Measurements from ENCODE around the gene KCTD19.

KCTD19 gene

DNA sequence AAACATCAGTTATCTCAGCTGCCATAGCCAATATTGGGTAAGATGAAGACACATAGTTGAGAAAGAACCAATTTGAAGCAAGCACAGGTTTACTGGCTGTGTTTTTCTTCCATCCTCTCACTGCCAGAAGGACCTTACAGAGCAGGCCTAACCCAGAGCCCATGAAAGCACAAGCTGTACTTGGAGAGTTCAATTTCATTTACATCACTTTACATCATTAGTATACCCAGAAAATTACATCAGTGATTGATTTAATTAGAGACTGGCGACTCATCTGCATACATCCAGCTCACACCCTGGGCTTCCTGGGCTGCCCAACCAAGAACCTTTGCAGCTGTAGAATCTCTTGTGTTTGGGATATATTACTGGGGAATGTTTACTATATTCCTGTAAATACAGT is 23.8 kb upstream of the KCTD19 start:
- TF ChIP-seq Cebpa-rat (IDR thresholded peaks at IDR 0.05): no peak
- Histone ChIP-seq H3K4me1 (no peaks in the 10 kb centered on the region), H3K4me3 (no peak overlapping the region), H3K9me3 (no peaks in the 10 kb centered on the region), H3K9ac (no peak overlapping the region), H3K27me3 (no peaks in the 10 kb centered on the region), H3K27ac (no peak overlapping the region), H4K20me1 (no peaks in the 10 kb centered on the region), H3K4me2 (no peak overlapping the region), H3K36me3 (no peaks in the 10 kb centered on the region)

DNA sequence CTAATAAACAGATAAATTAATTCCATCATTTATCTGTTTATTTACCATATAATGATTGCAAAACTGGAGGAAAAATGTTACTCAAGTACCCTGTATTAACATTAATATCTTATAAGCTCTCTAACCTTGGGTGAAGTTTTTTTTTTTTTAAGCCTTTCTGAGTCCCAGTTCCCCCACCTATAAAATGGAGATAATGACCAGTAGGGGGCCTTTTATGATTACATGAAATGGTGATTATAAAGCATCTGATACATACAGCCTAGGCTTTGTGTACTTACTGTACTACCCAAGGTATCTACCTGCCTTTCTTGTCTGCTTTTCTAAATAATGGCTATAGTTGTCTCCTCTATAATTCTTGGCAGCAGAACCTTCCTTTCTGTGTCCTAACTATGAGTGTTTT is 22.6 kb upstream of the KCTD19 start:
- Histone ChIP-seq H3K4me1 (no peaks in the 10 kb centered on the region), H3K27ac (no peak overlapping the region), H3K36me3 (no peaks in the 10 kb centered on the region), H3K4me2 (no peak overlapping the region), H3K27me3 (no peaks in the 10 kb centered on the region), H3K9ac (no peak overlapping the region), H3K4me3 (no peak overlapping the region), H3K9me3 (no peaks in the 10 kb centered on the region), H4K20me1 (no peaks in the 10 kb centered on the region)
- TF ChIP-seq Cebpa-rat (IDR thresholded peaks at IDR 0.05): no peak

DNA sequence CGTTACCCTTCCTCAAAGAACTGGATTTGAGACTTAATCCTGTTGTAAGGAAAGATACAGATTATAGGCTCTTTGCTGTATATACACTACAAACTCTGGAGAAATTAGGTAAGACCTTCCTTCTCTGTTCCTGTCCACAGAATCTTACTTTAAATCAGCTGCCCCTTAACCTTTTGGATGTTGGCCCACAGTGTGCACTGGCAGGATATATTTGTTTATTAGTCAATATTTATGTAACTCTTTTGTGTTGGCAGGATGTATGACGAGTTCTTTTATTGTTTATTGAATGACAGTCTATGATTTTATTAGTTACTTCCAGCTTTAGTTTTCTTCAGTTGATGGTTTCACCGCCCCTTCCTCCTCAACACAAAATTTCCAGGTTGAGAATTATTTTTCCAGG is 19.8 kb upstream of the KCTD19 start:
- Histone ChIP-seq H3K36me3 (no peaks in the 10 kb centered on the region), H3K4me3 (no peak overlapping the region), H3K4me2 (no peak overlapping the region), H3K9ac (no peak overlapping the region), H3K27me3 (no peaks in the 10 kb centered on the region), H3K27ac (no peak overlapping the region), H3K4me1 (no peaks in the 10 kb centered on the region), H3K9me3 (no peaks in the 10 kb centered on the region), H4K20me1 (no peaks in the 10 kb centered on the region)
- no peak for TF ChIP-seq Cebpa-rat (IDR thresholded peaks at IDR 0.05)

DNA sequence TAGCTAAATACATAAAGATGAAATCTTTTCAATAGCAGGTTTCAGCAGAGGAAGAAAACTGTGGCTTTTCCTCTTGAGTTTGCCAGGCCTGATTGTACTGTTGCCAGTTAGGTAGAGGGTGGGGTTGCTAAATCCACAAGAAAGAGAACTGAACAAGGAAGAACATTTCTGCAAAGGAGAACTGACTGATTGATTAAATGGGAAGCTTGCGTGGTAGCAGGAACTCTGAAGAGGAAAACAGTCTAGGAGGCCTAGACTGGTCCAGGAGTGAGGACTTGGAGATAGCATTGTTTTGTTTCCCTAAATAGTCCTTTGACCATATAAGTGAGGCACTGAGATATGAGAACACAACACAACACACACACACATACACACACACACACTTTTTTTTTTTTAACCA is 18.9 kb upstream of the KCTD19 start:
- Histone ChIP-seq H3K36me3 (no peaks in the 10 kb centered on the region), H3K27ac (no peak overlapping the region), H4K20me1 (no peaks in the 10 kb centered on the region), H3K27me3 (no peaks in the 10 kb centered on the region), H3K9me3 (no peaks in the 10 kb centered on the region), H3K4me2 (no peak overlapping the region), H3K4me1 (no peaks in the 10 kb centered on the region), H3K4me3 (no peak overlapping the region), H3K9ac (no peak overlapping the region)
- no peak for TF ChIP-seq Cebpa-rat (IDR thresholded peaks at IDR 0.05)

DNA sequence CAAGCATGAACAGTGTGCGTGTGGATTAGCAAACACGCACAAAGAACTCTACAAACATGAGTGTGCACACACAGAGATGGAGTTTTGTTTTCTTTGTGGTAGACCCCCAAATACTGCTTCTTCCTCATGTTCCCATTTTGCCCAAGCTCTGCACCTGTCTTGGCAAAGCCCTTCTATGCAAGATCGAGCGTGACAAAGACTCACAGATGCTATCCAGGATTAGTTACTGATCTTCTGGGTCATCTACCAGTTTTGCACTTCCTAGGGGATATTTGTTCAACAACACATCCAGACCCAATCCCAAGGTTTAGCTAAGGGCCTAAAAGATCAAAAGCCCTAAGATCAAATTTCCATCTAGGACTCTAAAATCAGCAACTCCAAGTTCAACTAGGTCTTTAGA is 16.1 kb upstream of the KCTD19 start:
- no peak for TF ChIP-seq Cebpa-rat (IDR thresholded peaks at IDR 0.05)
- no peak overlapping the region for H3K4me2 ChIP-seq
- H3K4me1 ChIP-seq: no peaks in the 10 kb centered on the region
- H3K9ac ChIP-seq: no peak overlapping the region
- H4K20me1 ChIP-seq: no peaks in the 10 kb centered on the region
- no peaks in the 10 kb centered on the region for H3K36me3 ChIP-seq
- no peaks in the 10 kb centered on the region for H3K27me3 ChIP-seq
- no peak overlapping the region for H3K27ac ChIP-seq
- no peaks in the 10 kb centered on the region for H3K9me3 ChIP-seq
- no peak overlapping the region for H3K4me3 ChIP-seq

DNA sequence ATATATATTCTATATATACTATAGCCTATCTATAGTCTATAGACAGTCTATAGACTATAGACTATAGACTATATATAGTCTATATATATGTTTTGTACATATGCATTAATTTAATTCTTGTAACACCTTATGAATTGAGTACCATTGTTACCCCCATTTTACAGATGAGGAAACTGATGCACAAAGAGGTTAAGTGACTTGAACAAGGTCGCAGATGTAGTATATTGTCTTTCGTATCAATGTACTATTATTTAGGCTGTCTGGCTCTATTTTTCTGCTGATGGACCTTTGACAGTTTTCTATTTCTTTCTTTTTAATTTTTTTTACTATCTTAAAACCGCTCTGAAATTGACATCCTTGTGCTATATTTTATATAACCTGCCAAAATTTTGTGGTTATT is 14.7 kb upstream of the KCTD19 start:
- H3K27me3 ChIP-seq: no peaks in the 10 kb centered on the region
- no peak for TF ChIP-seq Cebpa-rat (IDR thresholded peaks at IDR 0.05)
- no peak overlapping the region for H3K27ac ChIP-seq
- no peak overlapping the region for H3K4me2 ChIP-seq
- H3K4me3 ChIP-seq: no peak overlapping the region
- H3K36me3 ChIP-seq: no peaks in the 10 kb centered on the region
- H4K20me1 ChIP-seq: no peaks in the 10 kb centered on the region
- H3K4me1 ChIP-seq: no peaks in the 10 kb centered on the region
- H3K9me3 ChIP-seq: peaks cover 4% of the 10 kb centered on the region
- no peak overlapping the region for H3K9ac ChIP-seq

DNA sequence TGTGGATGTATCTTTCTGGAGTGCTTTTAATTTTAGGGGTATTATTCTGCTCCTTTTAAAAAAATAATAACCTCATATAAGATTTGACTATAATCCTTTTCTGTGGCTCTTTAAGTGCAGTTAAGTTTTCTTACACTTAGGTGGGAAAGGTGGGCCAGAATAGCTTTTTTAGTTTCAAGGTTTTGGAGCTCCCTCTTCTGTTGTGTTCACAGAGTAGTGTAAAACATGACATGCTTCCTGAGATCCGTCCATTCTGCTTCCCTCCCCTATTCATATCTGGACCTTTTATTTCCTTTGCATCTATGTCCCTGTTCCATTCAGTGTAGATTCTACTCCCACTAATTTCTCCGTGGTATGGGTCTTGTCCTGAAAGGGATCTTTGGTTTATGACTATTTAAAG is 12.9 kb upstream of the KCTD19 start:
- H3K9me3 ChIP-seq: peaks cover 22% of the 10 kb centered on the region
- no peaks in the 10 kb centered on the region for H3K27me3 ChIP-seq
- no peaks in the 10 kb centered on the region for H3K36me3 ChIP-seq
- no peak overlapping the region for H3K4me2 ChIP-seq
- no peak overlapping the region for H3K4me3 ChIP-seq
- no peak overlapping the region for H3K9ac ChIP-seq
- H3K27ac ChIP-seq: no peak overlapping the region
- no peaks in the 10 kb centered on the region for H3K4me1 ChIP-seq
- H4K20me1 ChIP-seq: no peaks in the 10 kb centered on the region
- TF ChIP-seq Cebpa-rat (IDR thresholded peaks at IDR 0.05): no peak

DNA sequence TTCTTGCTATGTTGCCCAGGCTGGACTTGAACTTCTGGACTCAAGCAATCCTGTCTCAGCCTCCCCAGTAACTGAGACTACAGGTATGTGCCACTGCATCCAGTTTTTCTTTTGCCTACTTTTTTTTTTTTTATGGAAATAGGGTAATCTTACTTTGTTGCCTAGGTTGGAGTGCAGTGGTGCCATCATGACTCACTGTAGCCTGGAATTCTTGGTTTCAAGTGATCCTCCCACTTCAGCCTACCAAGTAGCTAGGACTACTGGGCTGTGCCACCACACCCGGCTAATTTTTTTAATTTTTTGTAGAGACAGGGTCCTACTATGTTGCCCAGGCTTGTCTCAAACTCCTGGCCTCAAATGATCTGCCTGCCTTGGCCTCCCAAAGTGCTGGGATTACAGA is 10.1 kb upstream of the KCTD19 start:
- Histone ChIP-seq H3K9me3 (peaks cover 25% of the 10 kb centered on the region), H3K4me3 (no peak overlapping the region), H3K27ac (no peak overlapping the region), H4K20me1 (no peaks in the 10 kb centered on the region), H3K4me1 (no peaks in the 10 kb centered on the region), H3K27me3 (no peaks in the 10 kb centered on the region), H3K4me2 (no peak overlapping the region), H3K36me3 (no peaks in the 10 kb centered on the region), H3K9ac (no peak overlapping the region)
- TF ChIP-seq Cebpa-rat (IDR thresholded peaks at IDR 0.05): no peak

DNA sequence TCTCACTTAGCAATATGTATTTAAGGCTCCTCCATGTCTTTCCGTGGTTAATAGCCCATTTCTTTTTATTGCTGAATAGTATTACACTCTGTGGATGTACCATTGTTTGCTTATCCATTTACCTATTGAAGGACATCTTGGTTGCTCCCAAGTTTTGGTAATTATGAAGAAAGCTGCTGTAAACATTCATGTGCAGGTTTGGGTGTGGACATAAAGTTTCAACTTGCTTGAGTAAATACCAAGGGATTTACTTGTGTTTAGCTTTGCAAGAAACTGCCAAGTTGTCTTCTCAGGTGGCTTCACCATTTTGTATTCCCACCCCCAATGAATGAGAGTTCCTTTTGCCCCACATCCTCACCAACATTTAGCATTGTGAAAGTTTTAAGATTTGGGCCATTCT is 9.6 kb upstream of the KCTD19 start:
- Histone ChIP-seq H3K4me3 (no peak overlapping the region), H3K9me3 (peaks cover 25% of the 10 kb centered on the region), H3K9ac (no peak overlapping the region), H3K4me1 (no peaks in the 10 kb centered on the region), H3K27ac (no peak overlapping the region), H3K4me2 (no peak overlapping the region), H3K36me3 (no peaks in the 10 kb centered on the region), H4K20me1 (no peaks in the 10 kb centered on the region), H3K27me3 (no peaks in the 10 kb centered on the region)
- no peak for TF ChIP-seq Cebpa-rat (IDR thresholded peaks at IDR 0.05)

DNA sequence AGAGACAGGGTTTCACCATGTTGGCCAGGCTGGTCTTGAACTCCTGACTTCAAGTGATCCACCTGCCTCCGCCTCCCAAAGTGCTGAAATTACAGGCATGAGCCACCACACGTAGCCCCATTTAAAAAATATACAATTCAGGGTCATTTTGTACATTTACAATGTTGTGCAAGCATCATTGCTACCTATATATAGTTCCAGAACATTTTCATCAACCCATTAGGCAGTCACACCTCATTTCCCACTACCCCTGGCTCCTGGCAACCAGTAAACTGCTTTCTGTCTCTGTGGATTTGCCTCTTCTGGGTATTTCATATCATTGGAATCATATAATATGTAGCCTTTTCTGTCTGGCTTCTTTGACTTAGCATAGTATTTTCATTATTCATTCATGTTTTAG is 6.8 kb upstream of the KCTD19 start:
- Histone ChIP-seq H3K27me3 (no peaks in the 10 kb centered on the region), H3K4me2 (no peak overlapping the region), H4K20me1 (no peaks in the 10 kb centered on the region), H3K36me3 (no peaks in the 10 kb centered on the region), H3K9ac (no peak overlapping the region), H3K9me3 (peaks cover 25% of the 10 kb centered on the region), H3K27ac (no peak overlapping the region), H3K4me3 (no peak overlapping the region), H3K4me1 (no peaks in the 10 kb centered on the region)
- TF ChIP-seq Cebpa-rat (IDR thresholded peaks at IDR 0.05): no peak

DNA sequence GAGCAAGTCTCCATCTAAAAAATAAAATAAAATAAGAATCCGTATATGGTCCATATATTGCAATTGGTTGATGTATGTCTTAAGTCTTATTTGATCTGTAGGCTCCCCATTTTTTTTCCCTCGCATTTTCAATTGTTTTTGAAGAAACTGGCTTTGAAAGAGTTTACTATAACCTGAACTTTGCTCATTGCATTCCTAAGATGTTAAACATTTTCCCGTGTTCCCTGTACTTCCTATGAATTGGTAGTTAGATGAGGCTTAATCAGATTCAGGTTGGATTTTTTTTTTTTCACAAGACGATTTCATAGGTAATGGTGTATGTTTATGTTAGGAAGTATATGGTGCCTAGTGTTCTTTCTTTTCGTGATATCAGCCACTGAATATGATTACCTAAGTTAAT is 3.4 kb upstream of the KCTD19 start:
- H4K20me1 ChIP-seq: no peaks in the 10 kb centered on the region
- no peak overlapping the region for H3K4me2 ChIP-seq
- H3K27me3 ChIP-seq: no peaks in the 10 kb centered on the region
- H3K4me1 ChIP-seq: no peaks in the 10 kb centered on the region
- no peak overlapping the region for H3K4me3 ChIP-seq
- TF ChIP-seq Cebpa-rat (IDR thresholded peaks at IDR 0.05): no peak
- H3K36me3 ChIP-seq: no peaks in the 10 kb centered on the region
- peaks cover 10% of the 10 kb centered on the region for H3K9me3 ChIP-seq
- no peak overlapping the region for H3K9ac ChIP-seq
- no peak overlapping the region for H3K27ac ChIP-seq
